Esophagus muscularis mucosa (tissue), 3 donors: ENCODE data around the gene FBXW12.
A peak's percentile ranks its signal among the peaks of the same experiment; 100 is the strongest.

ENCODE experiments used
- CTCF ChIP-seq, 3 experiments: fragments of 200-600 bp in 2 of 3; fragments of 450-650 bp in 1 of 3; sonication (generic) in 2 of 3; IDR thresholded peaks; one replicate each; pipeline ENCODE4 v1.5.1; 2017 to 2019; ENCODE audit warnings: antibody characterized with exemption in 3 of 3, mild to moderate bottlenecking in 2 of 3, moderate library complexity in 1 of 3
- POLR2AphosphoS5 ChIP-seq, 2 donors: sonication (generic); formaldehyde crosslinking; IDR thresholded peaks; one replicate each; pipeline ENCODE4 v1.6.1; 2017; ENCODE audit warnings: antibody characterized with exemption in 2 of 2

GRCh38 chr3:48429317-48429959 is 57.4 kb downstream of the FBXW12 start:
- TF ChIP-seq CTCF (IDR thresholded peaks at IDR 0.05), result no peak
- peak in 1 of 2 donors; percentile 45 for TF ChIP-seq POLR2AphosphoS5 (IDR thresholded peaks at IDR 0.05)
